ENCODE results near the gene PKP4. TPM values are rescaled to one million over a fixed set of nuclear protein-coding genes. Genes with fewer than 3 reads are reported as not detected.

The PKP4 gene
- total RNA-seq, 1 experiment from 2014 or later: 147 TPM

DNA sequence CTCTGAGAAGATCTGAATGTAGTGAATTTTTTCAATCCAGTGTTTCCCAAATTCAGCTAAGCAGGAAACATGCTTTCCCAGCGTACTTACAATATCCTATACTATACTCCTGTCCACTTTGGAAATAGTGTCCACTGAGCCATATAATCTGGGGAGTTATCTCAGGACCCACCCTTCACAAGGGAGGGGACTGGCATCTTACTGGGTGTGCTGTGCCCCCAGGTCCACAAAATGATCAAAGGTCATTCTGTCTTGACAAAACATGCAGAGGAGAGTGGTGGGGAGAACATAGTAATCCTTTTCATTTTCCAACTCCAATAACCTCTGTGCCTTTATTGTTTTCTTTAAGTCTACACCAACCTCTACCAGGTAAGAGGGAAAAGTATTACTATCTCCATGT is 258.6 kb downstream of the PKP4 start:
- H3K36me3 ChIP-seq (ENCODE audit: control insufficient read depth, insufficient read depth, low read length): no peaks in the 10 kb centered on the region
- DNase-seq: no peak
- Mint-ChIP-seq H3K4me3 (ENCODE audit: unreplicated experiment) (no peak overlapping the region), H3K27me3 (ENCODE audit: insufficient read depth, unreplicated experiment) (peaks cover under 1% of the 10 kb centered on the region), H3K9me3 (ENCODE audit: unreplicated experiment) (peaks cover 28% of the 10 kb centered on the region), H3K36me3 (ENCODE audit: insufficient read depth, unreplicated experiment) (no peaks in the 10 kb centered on the region), H3K27ac (ENCODE audit: unreplicated experiment) (no peak overlapping the region), H3K4me1 (ENCODE audit: low read depth, unreplicated experiment) (peaks cover 4% of the 10 kb centered on the region)
- H3K4me3 ChIP-seq (ENCODE audit: low read depth, low read length): no peak overlapping the region
- intact Hi-C loops (cut with micrococcal nuclease; ENCODE audit: unreplicated experiment): no loop called here
- peaks cover 15% of the 10 kb centered on the region for H3K9me3 ChIP-seq
- H3K4me1 ChIP-seq: no peaks in the 10 kb centered on the region
- ChIA-PET CTCF (no interaction called here), POLR2A (no interaction called here)
- TF ChIP-seq, protein P1, sequence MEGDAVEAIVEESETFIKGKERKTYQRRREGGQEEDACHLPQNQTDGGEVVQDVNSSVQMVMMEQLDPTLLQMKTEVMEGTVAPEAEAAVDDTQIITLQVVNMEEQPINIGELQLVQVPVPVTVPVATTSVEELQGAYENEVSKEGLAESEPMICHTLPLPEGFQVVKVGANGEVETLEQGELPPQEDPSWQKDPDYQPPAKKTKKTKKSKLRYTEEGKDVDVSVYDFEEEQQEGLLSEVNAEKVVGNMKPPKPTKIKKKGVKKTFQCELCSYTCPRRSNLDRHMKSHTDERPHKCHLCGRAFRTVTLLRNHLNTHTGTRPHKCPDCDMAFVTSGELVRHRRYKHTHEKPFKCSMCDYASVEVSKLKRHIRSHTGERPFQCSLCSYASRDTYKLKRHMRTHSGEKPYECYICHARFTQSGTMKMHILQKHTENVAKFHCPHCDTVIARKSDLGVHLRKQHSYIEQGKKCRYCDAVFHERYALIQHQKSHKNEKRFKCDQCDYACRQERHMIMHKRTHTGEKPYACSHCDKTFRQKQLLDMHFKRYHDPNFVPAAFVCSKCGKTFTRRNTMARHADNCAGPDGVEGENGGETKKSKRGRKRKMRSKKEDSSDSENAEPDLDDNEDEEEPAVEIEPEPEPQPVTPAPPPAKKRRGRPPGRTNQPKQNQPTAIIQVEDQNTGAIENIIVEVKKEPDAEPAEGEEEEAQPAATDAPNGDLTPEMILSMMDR (IDR thresholded peaks at IDR 0.05; ENCODE audit: insufficient read depth in 1 of 2, low read depth in 1 of 2, low read length in 1 of 2, severe bottlenecking in 1 of 2, unreplicated experiment in 1 of 2): no peak
- H3K27me3 ChIP-seq (replicated peaks; ENCODE audit: control insufficient read depth, insufficient read depth, low read length): no peaks in the 10 kb centered on the region
- BruUV-seq (replicated peaks): no TSS peak

DNA sequence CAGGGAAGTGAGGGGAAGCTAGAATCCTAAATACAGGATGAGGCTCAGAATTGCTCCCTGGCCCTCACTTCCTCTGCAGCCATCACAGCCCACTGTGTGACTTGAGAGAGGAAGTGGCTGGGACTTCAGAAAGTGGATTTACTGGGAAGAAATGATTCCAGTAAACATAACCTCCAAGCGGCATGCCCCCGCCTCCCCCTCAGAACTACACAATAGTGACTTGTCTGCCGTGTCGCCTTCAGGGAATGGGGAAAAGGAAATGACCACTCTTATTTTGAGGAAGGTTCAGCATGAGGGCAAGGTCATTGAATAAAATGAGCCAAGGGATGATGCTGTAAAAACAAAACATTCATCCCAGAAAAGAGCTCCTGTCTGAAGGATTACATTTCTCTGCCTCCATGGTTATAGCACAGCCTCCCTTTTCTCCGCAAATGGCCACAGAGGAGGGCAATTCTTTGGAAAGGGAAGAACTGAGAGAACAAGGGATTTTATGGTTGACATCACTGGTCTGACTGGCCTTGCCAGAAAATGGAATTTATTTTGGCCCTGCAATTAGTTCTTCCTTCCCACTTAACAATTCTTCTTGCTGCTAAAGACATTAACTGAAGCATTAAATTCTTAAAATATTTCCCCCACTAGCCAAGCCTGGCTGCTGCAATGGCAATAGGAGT is 259.5 kb downstream of the PKP4 start:
- TF ChIP-seq, protein P1 (IDR thresholded peaks at IDR 0.05; ENCODE audit: insufficient read depth in 1 of 2, low read depth in 1 of 2, low read length in 1 of 2, severe bottlenecking in 1 of 2, unreplicated experiment in 1 of 2): no peak
- H3K36me3 ChIP-seq (ENCODE audit: control insufficient read depth, insufficient read depth, low read length): no peaks in the 10 kb centered on the region
- ChIA-PET POLR2A (no interaction called here), CTCF (no interaction called here)
- H3K36me3 Mint-ChIP-seq (ENCODE audit: insufficient read depth, unreplicated experiment): no peaks in the 10 kb centered on the region
- no peak overlapping the region for H3K27ac Mint-ChIP-seq (ENCODE audit: unreplicated experiment)
- no peak overlapping the region for H3K4me3 Mint-ChIP-seq (ENCODE audit: unreplicated experiment)
- BruUV-seq (replicated peaks): no TSS peak
- H3K27me3 Mint-ChIP-seq (ENCODE audit: insufficient read depth, unreplicated experiment): peaks cover 3% of the 10 kb centered on the region
- H3K27me3 ChIP-seq (replicated peaks; ENCODE audit: control insufficient read depth, insufficient read depth, low read length): no peaks in the 10 kb centered on the region
- no peaks in the 10 kb centered on the region for H3K4me1 ChIP-seq
- H3K4me1 Mint-ChIP-seq (ENCODE audit: low read depth, unreplicated experiment): peaks cover 4% of the 10 kb centered on the region
- no peak for DNase-seq
- no peak overlapping the region for H3K4me3 ChIP-seq (ENCODE audit: low read depth, low read length)
- H3K9me3 Mint-ChIP-seq (ENCODE audit: unreplicated experiment): peaks cover 27% of the 10 kb centered on the region
- H3K9me3 ChIP-seq: peaks cover 15% of the 10 kb centered on the region
- intact Hi-C loops (cut with micrococcal nuclease; ENCODE audit: unreplicated experiment): no loop called here

- no peaks in the 10 kb centered on the region for H3K36me3 ChIP-seq (ENCODE audit: control insufficient read depth, insufficient read depth, low read length)
- TF ChIP-seq, protein P1 (IDR thresholded peaks at IDR 0.05; ENCODE audit: insufficient read depth in 1 of 2, low read depth in 1 of 2, low read length in 1 of 2, severe bottlenecking in 1 of 2, unreplicated experiment in 1 of 2): no peak
- BruUV-seq (replicated peaks): no TSS peak
- intact Hi-C loops (cut with micrococcal nuclease; ENCODE audit: unreplicated experiment): no loop called here
- H3K9me3 ChIP-seq: peaks cover 15% of the 10 kb centered on the region
- no peaks in the 10 kb centered on the region for H3K36me3 Mint-ChIP-seq (ENCODE audit: insufficient read depth, unreplicated experiment)
- H3K4me1 ChIP-seq: no peaks in the 10 kb centered on the region
- DNase-seq: no peak
- H3K4me1 Mint-ChIP-seq (ENCODE audit: low read depth, unreplicated experiment): peaks cover 4% of the 10 kb centered on the region
- no peak overlapping the region for H3K27ac Mint-ChIP-seq (ENCODE audit: unreplicated experiment)
- no peaks in the 10 kb centered on the region for H3K27me3 ChIP-seq (replicated peaks; ENCODE audit: control insufficient read depth, insufficient read depth, low read length)
- H3K4me3 Mint-ChIP-seq (ENCODE audit: unreplicated experiment): no peak overlapping the region
- ChIA-PET POLR2A (no interaction called here), CTCF (no interaction called here)
- H3K9me3 Mint-ChIP-seq (ENCODE audit: unreplicated experiment): peaks cover 20% of the 10 kb centered on the region
- H3K4me3 ChIP-seq (ENCODE audit: low read depth, low read length): no peak overlapping the region
- H3K27me3 Mint-ChIP-seq (ENCODE audit: insufficient read depth, unreplicated experiment): peaks cover 3% of the 10 kb centered on the region
Measured at GRCh38 chr2:158716921-158717320, 260.2 kb downstream of the PKP4 start.
